Spleen (tissue), 7 donors: ENCODE measurements around the gene RIPOR3.

Experiments
- CTCF ChIP-seq, 11 experiments: fragments of 200-600 bp in 7 of 11; fragments of 450-650 bp in 4 of 11; sonication (generic) in 4 of 11; IDR thresholded peaks in 8 of 11; conservative IDR thresholded peaks in 3 of 11; 1 replicate in 7 of 11; 2 replicates in 4 of 11; pipeline versions ENCODE4 v1.4.0 to v1.8.0; 2016 to 2021; ENCODE audit warnings: antibody characterized with exemption in 11 of 11, inconsistent platforms in 4 of 11, mild to moderate bottlenecking in 1 of 11
- POLR2AphosphoS5 ChIP-seq, 3 donors: sonication (generic); formaldehyde crosslinking; IDR thresholded peaks; one replicate each; pipeline ENCODE4 v1.5.1; 2017; ENCODE audit warnings: antibody characterized with exemption in 3 of 3
- donor health status: DM: no; HTN: no; CAD: no; lungs with moderate emphysema.
- donor health status: DM: no; HTN: no; CAD: no.
- donor health status: DM: no; HTN: no; CAD: no.

- TF ChIP-seq CTCF (IDR thresholded peaks at IDR 0.05 in 8 of 11, conservative IDR thresholded peaks at IDR 0.05 in 3 of 11) = no peak
- TF ChIP-seq POLR2AphosphoS5 (IDR thresholded peaks at IDR 0.05) = peak in 2 of 3 donors; percentile 58 to 71
These were observed 15.5 kb downstream of the RIPOR3 start for GRCh38 chr20:50675671-50676376.
